HG02642 (cell line): ENCODE measurements around the gene SSB.
"Not testable (repeated sequence)": the region's sequence is repeated elsewhere in the genome, so short reads cannot be mapped to it uniquely, and the experiment has no call there.

Experiments
- ATAC-seq: cut with Tn5 transposase; IDR thresholded peaks from one replicate; pipeline ENCODE4 v1.9.1; 2021; ENCODE audit warnings: mild to moderate bottlenecking; ENCODE audit not compliant: unreplicated experiment, poor library complexity

SSB gene

GRCh38 chr2:169827272-169828140 is 28.8 kb downstream of the SSB start, which contains the start of gene UBR3:
UBR3 (plus strand) TSS chr2:169827454; CDS start chr2:169827508, 54 bp downstream.
- ATAC-seq, result peak; percentile 87

- no peak for ATAC-seq
Measured at GRCh38 chr2:169828141-169828811, 29.6 kb downstream of the SSB start.

GRCh38 chr2:169834401-169834800 is 35.7 kb downstream of the SSB start:
- no peak for ATAC-seq

- no peak for ATAC-seq
Measured at GRCh38 chr2:169838743-169839489, 40.2 kb downstream of the SSB start.

GRCh38 chr2:169839954-169840746 is 41.5 kb downstream of the SSB start:
- no peak for ATAC-seq

GRCh38 chr2:169840747-169841142 is 42.1 kb downstream of the SSB start:
- no peak for ATAC-seq

- ATAC-seq, result not testable (repeated sequence)
Measured at GRCh38 chr2:169841625-169842024, 43.0 kb downstream of the SSB start.

GRCh38 chr2:169845016-169845415 is 46.3 kb downstream of the SSB start:
- ATAC-seq, result no peak

- ATAC-seq, result not testable (repeated sequence)
Measured at GRCh38 chr2:169848959-169849693, 50.5 kb downstream of the SSB start.

- ATAC-seq, result no peak
Measured at GRCh38 chr2:169849710-169850109, 51.0 kb downstream of the SSB start.

- ATAC-seq, result no peak
Measured at GRCh38 chr2:169853041-169853668, 54.5 kb downstream of the SSB start.

- not testable (repeated sequence) for ATAC-seq
Measured at GRCh38 chr2:169855281-169856258, 56.9 kb downstream of the SSB start.

- ATAC-seq, result no peak
Measured at GRCh38 chr2:169859423-169859822, 60.8 kb downstream of the SSB start.

- no peak for ATAC-seq
Measured at GRCh38 chr2:169860149-169860548, 61.5 kb downstream of the SSB start.
